ENCODE measurements around the gene PTPRA. TPM values are rescaled to one million over a fixed set of nuclear protein-coding genes. Genes with fewer than 3 reads are reported as not detected.
"Not testable (repeated sequence)": the region's sequence is repeated elsewhere in the genome, so short reads cannot be mapped to it uniquely, and the experiment has no call there.

Gene PTPRA
- 100 to 1,000 TPM in 1 of 4 donors, 10 to 100 TPM in 3; 89.8 to 113 (median 95.5) TPM for polyA plus RNA-seq (ENCODE audit: insufficient read length in 4 of 4)

- peak; percentile 65 to 90 (median 78) for DNase-seq (ENCODE audit: low read depth in 4 of 4, low spot score in 2 of 4)
Measured at GRCh38 chr20:2873010-2873746, at the start of gene PTPRA. Gene PTPRA (plus strand): TSS chr20:2873481. CDS start chr20:2964278, 90,797 bp downstream.

GRCh38 chr20:2825761-2826160 lies 47.5 kb upstream of the PTPRA start:
- no peak for DNase-seq (ENCODE audit: low read depth in 4 of 4, low spot score in 2 of 4)

GRCh38 chr20:2826655-2827054 lies 46.6 kb upstream of the PTPRA start:
- DNase-seq (ENCODE audit: low read depth in 4 of 4, low spot score in 2 of 4) = no peak

- no peak for DNase-seq (ENCODE audit: low read depth in 4 of 4, low spot score in 2 of 4)
Measured at GRCh38 chr20:2829376-2829775, 43.9 kb upstream of the PTPRA start.

- not testable (repeated sequence) for DNase-seq (ENCODE audit: low read depth in 4 of 4, low spot score in 2 of 4)
Measured at GRCh38 chr20:2831206-2831605, 42.1 kb upstream of the PTPRA start.

- no peak for DNase-seq (ENCODE audit: low read depth in 4 of 4, low spot score in 2 of 4)
Measured at GRCh38 chr20:2833761-2834160, 39.5 kb upstream of the PTPRA start.

GRCh38 chr20:2834401-2835110 lies 38.7 kb upstream of the PTPRA start:
- no peak for DNase-seq (ENCODE audit: low read depth in 4 of 4, low spot score in 2 of 4)

GRCh38 chr20:2835331-2835796 lies 37.9 kb upstream of the PTPRA start:
- no peak for DNase-seq (ENCODE audit: low read depth in 4 of 4, low spot score in 2 of 4)

GRCh38 chr20:2836035-2836434 lies 37.2 kb upstream of the PTPRA start:
- DNase-seq (ENCODE audit: low read depth in 4 of 4, low spot score in 2 of 4) = no peak

GRCh38 chr20:2837221-2837960 lies 35.9 kb upstream of the PTPRA start:
- DNase-seq (ENCODE audit: low read depth in 4 of 4, low spot score in 2 of 4) = no peak

- DNase-seq (ENCODE audit: low read depth in 4 of 4, low spot score in 2 of 4) = no peak
Measured at GRCh38 chr20:2838170-2838797, 35.0 kb upstream of the PTPRA start.

- DNase-seq (ENCODE audit: low read depth in 4 of 4, low spot score in 2 of 4) = no peak
Measured at GRCh38 chr20:2838847-2839671, 34.2 kb upstream of the PTPRA start.

- DNase-seq (ENCODE audit: low read depth in 4 of 4, low spot score in 2 of 4) = no peak
Measured at GRCh38 chr20:2839732-2840137, 33.5 kb upstream of the PTPRA start.

GRCh38 chr20:2840138-2840966 lies 32.9 kb upstream of the PTPRA start, which contains the start of the genes PCED1A and VPS16:
Gene PCED1A (minus strand): TSS chr20:2840655. CDS start chr20:2839912, 743 bp downstream.
Gene VPS16 (plus strand): TSS chr20:2840745. CDS start chr20:2840775, 30 bp downstream.
- DNase-seq (ENCODE audit: low read depth in 4 of 4, low spot score in 2 of 4) = peak in 3 of 4 donors; percentile 70 to 75 (median 75)

- DNase-seq (ENCODE audit: low read depth in 4 of 4, low spot score in 2 of 4) = no peak
Measured at GRCh38 chr20:2840967-2841531, 32.2 kb upstream of the PTPRA start.

GRCh38 chr20:2845607-2846006 lies 27.7 kb upstream of the PTPRA start:
- no peak for DNase-seq (ENCODE audit: low read depth in 4 of 4, low spot score in 2 of 4)

- DNase-seq (ENCODE audit: low read depth in 4 of 4, low spot score in 2 of 4) = no peak
Measured at GRCh38 chr20:2846698-2847097, 26.6 kb upstream of the PTPRA start.

- no peak for DNase-seq (ENCODE audit: low read depth in 4 of 4, low spot score in 2 of 4)
Measured at GRCh38 chr20:2847802-2848201, 25.5 kb upstream of the PTPRA start.
